Lower leg skin (tissue), 4 donors: ENCODE results near the gene DCBLD2. TPM values are rescaled to one million over a fixed set of nuclear protein-coding genes. Genes with fewer than 3 reads are reported as not detected.

Experiments
- DNase-seq, 2 donors: peaks; one replicate each; pipeline ENCODE4 v3.0.0-alpha.2; 2019; ENCODE audit warnings: low spot score in 2 of 2
- H3K4me3 ChIP-seq: fragments of 200-600 bp; sonication (generic); 2 replicates; pipeline ENCODE4 v1.5.1; 2017; ENCODE audit warnings: mild to moderate bottlenecking, low read depth; ENCODE audit not compliant: poor library complexity, severe bottlenecking
- POLR2A ChIP-seq, 2 donors: fragments of 450-650 bp; IDR thresholded peaks; one replicate each; pipeline ENCODE4 v1.6.1; 2016 to 2017; ENCODE audit warnings: antibody characterized with exemption in 2 of 2, mild to moderate bottlenecking in 1 of 2, moderate library complexity in 1 of 2
- WGBS, 2 donors: methylation state at CpG; one replicate each; pipeline ENCODE4 v1.1.5; 2018; 5-methylcytosine and 5-hydroxymethylcytosine counted together
- intact Hi-C: fragments of 100-400 bp; cut with DNase I; formaldehyde crosslinking; loops from one replicate; pipeline ENCODE4 v1.15.0; 2023; ENCODE audit warnings: low total_unique reads
- total RNA-seq, 4 donors: library from RNA; depleted of rRNA; stranded (reverse); fragments of >200 nt; gene quantifications; one replicate each; pipeline ENCODE4 v1.1.0, GENCODE V29; 2016
- TF ChIP-seq, protein P1 (sequence below), 3 donors: fragments of 450-650 bp; IDR thresholded peaks; one replicate each; pipeline ENCODE4 v1.5.1; 2016; ENCODE audit warnings: antibody characterized with exemption in 3 of 3, mild to moderate bottlenecking in 3 of 3, moderate library complexity in 2 of 3

Gene DCBLD2
- total RNA-seq, 4 donors from 2014 or later, result 13.8 to 22.8 (median 15.3) TPM

DNA sequence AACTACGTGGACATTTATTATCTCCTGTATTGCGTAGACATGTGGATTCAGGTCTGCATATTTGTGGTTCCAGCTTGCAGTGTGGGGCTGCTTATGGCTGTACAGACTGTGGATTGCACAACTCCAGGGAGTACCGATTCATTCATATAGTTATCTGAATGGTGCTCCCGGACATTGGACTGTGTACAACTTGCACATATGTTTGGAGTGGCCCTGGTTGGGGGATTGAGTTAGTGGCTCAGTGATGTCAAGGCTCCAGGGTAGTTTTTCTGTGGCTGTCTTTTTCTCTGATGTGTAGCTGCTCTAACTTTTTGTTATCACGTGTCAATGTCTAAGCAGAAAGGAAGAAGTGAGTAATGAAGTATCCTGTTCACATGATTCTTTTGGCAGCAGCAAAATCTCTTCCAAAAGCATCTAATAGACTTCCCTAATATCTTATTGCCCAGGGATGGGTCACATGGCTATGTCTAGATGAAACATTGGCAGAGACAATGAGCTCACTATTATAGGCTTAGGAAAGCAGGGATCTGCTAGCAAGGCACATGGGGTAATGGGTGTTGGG lies 122.6 kb downstream of the DCBLD2 start:
- no peak for TF ChIP-seq POLR2A (IDR thresholded peaks at IDR 0.05)
- TF ChIP-seq, protein P1, sequence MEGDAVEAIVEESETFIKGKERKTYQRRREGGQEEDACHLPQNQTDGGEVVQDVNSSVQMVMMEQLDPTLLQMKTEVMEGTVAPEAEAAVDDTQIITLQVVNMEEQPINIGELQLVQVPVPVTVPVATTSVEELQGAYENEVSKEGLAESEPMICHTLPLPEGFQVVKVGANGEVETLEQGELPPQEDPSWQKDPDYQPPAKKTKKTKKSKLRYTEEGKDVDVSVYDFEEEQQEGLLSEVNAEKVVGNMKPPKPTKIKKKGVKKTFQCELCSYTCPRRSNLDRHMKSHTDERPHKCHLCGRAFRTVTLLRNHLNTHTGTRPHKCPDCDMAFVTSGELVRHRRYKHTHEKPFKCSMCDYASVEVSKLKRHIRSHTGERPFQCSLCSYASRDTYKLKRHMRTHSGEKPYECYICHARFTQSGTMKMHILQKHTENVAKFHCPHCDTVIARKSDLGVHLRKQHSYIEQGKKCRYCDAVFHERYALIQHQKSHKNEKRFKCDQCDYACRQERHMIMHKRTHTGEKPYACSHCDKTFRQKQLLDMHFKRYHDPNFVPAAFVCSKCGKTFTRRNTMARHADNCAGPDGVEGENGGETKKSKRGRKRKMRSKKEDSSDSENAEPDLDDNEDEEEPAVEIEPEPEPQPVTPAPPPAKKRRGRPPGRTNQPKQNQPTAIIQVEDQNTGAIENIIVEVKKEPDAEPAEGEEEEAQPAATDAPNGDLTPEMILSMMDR (IDR thresholded peaks at IDR 0.05), result no peak
- intact Hi-C loops, result no loop called here
- 31 to 35% methylated on average over 5 of the region's 5 CpGs for WGBS, 2 donors
- DNase-seq, result peak in 1 of 2 donors; percentile 36
- no peak overlapping the region for H3K4me3 ChIP-seq

DNA sequence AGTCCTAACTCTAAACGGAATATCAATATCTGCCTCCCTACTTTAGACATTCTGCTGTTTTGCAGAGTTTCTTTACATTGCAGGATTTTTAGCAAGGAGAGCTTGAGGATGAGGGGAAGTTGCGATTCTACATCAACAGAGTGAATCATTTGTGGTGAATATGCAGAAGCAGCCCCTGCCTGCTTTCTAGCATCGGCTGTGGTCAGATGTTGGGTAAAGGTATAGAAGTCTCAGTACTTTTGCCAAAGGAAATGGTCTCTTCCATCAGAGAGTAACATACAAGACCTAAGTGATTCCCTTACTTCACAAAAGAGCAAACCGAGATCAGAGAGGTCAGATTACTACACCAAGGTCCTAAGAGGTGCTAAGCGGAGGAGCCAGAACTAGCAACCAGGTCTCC lies 123.1 kb downstream of the DCBLD2 start:
- intact Hi-C loops, result no loop called here
- 74 to 87% methylated on average over 5 of the region's 5 CpGs for WGBS, 2 donors
- no peak for TF ChIP-seq POLR2A (IDR thresholded peaks at IDR 0.05)
- TF ChIP-seq, protein P1 (IDR thresholded peaks at IDR 0.05), result no peak

DNA sequence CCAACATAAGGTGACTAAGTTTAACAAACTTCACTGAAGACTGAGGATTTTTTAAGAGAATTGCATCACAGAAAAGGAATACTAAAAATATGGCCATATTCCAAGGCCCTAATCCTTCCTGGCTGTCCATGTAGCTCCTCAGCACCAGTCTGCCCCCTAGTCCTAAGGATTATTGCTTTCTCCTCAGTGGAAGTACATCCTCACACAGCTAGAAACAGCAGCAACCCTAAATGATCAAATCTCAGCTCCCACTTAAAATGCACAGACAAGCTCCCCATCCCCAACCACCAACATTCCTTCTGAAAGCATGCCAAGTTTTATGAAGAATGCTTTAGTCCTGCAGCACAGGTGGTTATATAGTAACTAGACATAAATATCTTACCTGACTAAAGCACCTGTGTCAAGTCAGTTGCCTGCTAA lies 123.7 kb downstream of the DCBLD2 start:
- intact Hi-C loops, result no loop called here
- DNase-seq, result no peak
- TF ChIP-seq POLR2A (IDR thresholded peaks at IDR 0.05), result no peak
- TF ChIP-seq, protein P1 (IDR thresholded peaks at IDR 0.05), result no peak
- H3K4me3 ChIP-seq, result no peak overlapping the region

More for the DNA sequence above, 123.1 kb downstream of the DCBLD2 start:
- no peak overlapping the region for H3K4me3 ChIP-seq
- no peak for DNase-seq

DNA sequence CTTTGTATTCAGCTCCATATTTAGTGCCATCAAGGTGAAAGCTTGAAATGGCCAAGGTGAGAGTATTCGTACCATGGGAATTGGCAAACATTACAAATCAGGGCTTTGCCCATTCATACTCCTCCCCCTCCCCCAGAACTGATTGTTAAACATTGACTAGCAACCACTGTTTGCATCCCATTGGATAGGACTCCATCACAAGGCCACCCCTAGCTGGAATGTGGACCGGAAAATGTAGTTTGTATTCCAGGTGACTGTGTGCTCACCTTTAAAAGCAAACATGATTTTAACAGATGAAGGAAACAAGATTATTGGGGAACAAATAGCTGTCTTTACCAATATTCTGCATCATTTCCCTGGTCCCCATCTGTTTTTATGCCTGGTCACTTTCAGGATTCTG lies 124.2 kb downstream of the DCBLD2 start:
- H3K4me3 ChIP-seq, result no peak overlapping the region
- TF ChIP-seq, protein P1 (IDR thresholded peaks at IDR 0.05), result no peak
- no peak for TF ChIP-seq POLR2A (IDR thresholded peaks at IDR 0.05)
- WGBS, 2 donors, result 84 to 85% methylated on average over 2 of the region's 2 CpGs
- DNase-seq, result no peak
- intact Hi-C loops, result no loop called here

DNA sequence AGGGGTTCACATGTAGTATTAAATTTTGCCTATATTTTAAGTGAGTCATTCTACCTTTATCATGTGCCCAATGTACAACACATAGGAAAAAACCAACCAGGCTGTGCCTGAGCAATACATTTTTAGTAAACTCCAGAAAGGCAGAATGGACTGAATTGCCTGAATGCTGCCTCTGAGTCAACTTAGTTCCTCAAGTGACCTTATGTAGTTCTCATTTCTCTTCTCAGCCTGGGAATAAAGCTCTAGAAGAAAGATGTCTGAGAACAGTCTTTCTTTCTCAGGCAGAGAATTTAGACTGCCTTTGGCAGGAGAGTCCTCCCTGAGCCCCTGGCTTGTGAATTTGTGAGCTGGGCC lies 125.4 kb downstream of the DCBLD2 start:
- DNase-seq, result no peak
- TF ChIP-seq, protein P1 (IDR thresholded peaks at IDR 0.05), result no peak
- TF ChIP-seq POLR2A (IDR thresholded peaks at IDR 0.05), result no peak
- intact Hi-C loops, result no loop called here
- no peak overlapping the region for H3K4me3 ChIP-seq

DNA sequence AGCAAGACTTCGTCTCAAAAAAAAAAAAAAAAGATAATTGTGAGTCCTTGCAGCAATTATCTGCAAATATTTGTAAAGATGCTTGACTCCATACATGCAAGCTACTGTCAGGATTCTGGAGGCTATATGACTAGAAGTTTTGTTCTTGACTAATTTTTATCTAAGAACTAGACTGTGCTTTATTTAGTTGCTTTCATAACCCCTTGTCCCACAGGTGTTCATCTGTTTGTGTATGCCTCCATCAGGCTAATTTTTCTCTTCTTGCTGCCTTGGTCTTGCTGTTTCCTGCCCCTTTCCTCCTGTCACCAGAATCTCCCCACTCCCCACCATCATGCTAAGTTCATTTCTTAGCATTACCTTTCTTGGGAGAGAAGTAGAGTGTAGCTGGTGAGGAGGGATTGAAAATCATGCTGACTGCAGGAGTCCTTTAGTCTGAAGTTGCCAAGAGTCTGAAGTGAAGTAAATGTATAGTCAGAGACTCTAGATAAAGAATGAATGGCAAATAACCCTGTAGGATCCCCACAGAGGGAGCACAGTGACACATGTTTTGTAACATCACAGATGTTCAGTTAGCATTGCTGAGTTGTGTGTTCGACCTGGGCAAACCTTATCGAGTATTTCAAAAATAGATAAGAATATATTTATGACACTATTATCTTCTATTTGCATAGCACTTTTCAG lies 125.9 kb downstream of the DCBLD2 start:
- no peak for TF ChIP-seq POLR2A (IDR thresholded peaks at IDR 0.05)
- TF ChIP-seq, protein P1 (IDR thresholded peaks at IDR 0.05), result no peak
- H3K4me3 ChIP-seq, result no peak overlapping the region
- WGBS, 2 donors, result 90 to 92% methylated on average over 3 of the region's 3 CpGs
- DNase-seq, result no peak
- intact Hi-C loops, result no loop called here
